ENCODE results near the gene TMEM255B.

Gene TMEM255B

DNA sequence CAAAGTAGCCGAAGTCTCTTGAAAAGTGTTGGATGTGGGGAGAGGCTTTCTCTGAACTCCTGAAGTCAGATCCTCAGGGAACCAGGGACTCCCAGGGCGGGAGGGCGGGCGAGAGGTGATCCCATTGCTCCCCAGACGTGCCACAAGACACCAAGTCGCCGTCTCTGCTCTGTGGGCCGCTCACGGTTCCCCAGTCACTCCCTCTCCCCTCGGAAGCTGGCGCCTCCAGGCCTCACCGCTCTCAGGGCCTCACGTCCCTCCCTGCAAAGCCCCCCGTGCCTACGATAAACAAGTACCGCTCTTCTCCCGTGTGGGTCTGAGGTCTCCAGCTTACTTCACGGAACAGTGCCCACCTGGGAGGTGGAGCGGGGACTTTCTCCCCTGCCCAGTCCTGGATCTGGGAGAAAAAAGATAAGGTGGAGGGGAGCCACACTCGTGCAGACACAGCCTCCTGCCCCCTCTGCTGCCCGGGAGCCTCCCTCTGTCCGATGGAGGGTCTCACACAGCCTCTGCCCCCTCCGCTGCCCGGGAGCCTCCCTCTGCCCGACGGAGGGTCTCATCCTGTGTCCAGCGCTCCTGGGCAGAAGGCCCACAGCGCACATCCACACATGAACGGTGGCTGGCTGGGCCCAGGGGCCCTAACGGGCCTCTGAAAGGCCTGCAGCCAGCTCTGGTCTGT, 54.2 kb downstream of the TMEM255B start:
- ATAC-seq, result no peak
- TF ChIP-seq TOX (CRISPR knock-in tag; IDR thresholded peaks at IDR 0.05; ENCODE audit: borderline replicate concordance), result no peak
- no peak for TF ChIP-seq RARB (CRISPR knock-in tag; IDR thresholded peaks at IDR 0.05)
- TF ChIP-seq ZNF70 (CRISPR knock-in tag; IDR thresholded peaks at IDR 0.05), result no peak
- TF ChIP-seq SNAI2 (CRISPR knock-in tag; IDR thresholded peaks at IDR 0.05), result no peak
- no peak for TF ChIP-seq TCF4 (CRISPR knock-in tag; IDR thresholded peaks at IDR 0.05; ENCODE audit: borderline replicate concordance)
- TF ChIP-seq ZC3H10 (CRISPR knock-in tag; IDR thresholded peaks at IDR 0.05), result no peak
- TF ChIP-seq ARNTL (CRISPR knock-in tag; IDR thresholded peaks at IDR 0.05; ENCODE audit: borderline replicate concordance, low read depth), result no peak
- no peak for TF ChIP-seq GLIS3 (CRISPR knock-in tag; IDR thresholded peaks at IDR 0.05)
- TF ChIP-seq CSDC2 (CRISPR knock-in tag; IDR thresholded peaks at IDR 0.05), result no peak

DNA sequence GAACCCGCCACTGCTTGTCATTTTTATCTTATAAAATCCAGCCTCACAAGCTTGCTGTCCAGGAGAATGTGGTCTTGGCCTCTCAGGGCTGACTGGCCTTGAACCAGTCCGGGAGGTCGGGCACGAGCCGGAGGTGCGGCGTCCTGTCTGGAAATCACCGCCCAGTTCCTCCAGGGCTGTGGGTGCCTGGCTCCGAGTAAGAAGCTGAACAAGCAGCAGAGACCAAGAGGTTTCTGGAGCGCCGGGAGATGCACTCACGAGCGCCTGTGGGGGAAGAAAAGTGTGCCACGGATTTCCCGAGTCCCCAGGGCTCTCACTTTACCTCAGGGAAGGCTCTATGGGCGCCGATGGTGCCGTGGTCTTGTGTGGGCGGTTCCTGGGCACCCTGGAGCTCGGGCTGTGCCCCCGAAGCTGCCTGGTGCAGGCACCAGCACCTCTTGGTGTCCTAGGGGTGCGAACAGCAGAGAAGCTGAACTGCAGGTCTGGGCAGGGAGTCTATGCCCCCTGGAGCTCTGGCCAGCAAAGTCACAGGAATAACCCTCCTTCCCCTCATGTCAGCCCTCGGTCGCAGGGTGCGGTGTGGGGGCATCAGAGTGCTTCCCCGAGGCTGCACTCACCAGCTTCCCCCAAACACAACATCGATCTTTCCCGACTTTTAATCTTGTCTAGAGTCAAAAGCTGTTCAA, 54.9 kb downstream of the TMEM255B start:
- ATAC-seq, result 0 out of 3 replicates have a peak, but pooled peaks have one; percentile 7
- TF ChIP-seq BACH2 (CRISPR knock-in tag; IDR thresholded peaks at IDR 0.05; ENCODE audit: borderline replicate concordance), result no peak
- no peak for TF ChIP-seq ZNF70 (CRISPR knock-in tag; IDR thresholded peaks at IDR 0.05)
- no peak for TF ChIP-seq PPARA (CRISPR knock-in tag; IDR thresholded peaks at IDR 0.05; ENCODE audit: borderline replicate concordance)
- no peak for TF ChIP-seq ZC3H10 (CRISPR knock-in tag; IDR thresholded peaks at IDR 0.05)
- TF ChIP-seq RARB (CRISPR knock-in tag; IDR thresholded peaks at IDR 0.05), result no peak
- TF ChIP-seq, protein P1, sequence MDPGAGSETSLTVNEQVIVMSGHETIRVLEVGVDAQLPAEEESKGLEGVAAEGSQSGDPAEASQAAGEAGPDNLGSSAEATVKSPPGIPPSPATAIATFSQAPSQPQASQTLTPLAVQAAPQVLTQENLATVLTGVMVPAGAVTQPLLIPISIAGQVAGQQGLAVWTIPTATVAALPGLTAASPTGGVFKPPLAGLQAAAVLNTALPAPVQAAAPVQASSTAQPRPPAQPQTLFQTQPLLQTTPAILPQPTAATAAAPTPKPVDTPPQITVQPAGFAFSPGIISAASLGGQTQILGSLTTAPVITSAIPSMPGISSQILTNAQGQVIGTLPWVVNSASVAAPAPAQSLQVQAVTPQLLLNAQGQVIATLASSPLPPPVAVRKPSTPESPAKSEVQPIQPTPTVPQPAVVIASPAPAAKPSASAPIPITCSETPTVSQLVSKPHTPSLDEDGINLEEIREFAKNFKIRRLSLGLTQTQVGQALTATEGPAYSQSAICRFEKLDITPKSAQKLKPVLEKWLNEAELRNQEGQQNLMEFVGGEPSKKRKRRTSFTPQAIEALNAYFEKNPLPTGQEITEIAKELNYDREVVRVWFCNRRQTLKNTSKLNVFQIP (CRISPR knock-in tag; IDR thresholded peaks at IDR 0.05; ENCODE audit: borderline replicate concordance, low read depth), result no peak
- no peak for TF ChIP-seq ZFP3 (CRISPR knock-in tag; IDR thresholded peaks at IDR 0.05)
- TF ChIP-seq CSDC2 (CRISPR knock-in tag; IDR thresholded peaks at IDR 0.05), result no peak
- TF ChIP-seq, protein P2, sequence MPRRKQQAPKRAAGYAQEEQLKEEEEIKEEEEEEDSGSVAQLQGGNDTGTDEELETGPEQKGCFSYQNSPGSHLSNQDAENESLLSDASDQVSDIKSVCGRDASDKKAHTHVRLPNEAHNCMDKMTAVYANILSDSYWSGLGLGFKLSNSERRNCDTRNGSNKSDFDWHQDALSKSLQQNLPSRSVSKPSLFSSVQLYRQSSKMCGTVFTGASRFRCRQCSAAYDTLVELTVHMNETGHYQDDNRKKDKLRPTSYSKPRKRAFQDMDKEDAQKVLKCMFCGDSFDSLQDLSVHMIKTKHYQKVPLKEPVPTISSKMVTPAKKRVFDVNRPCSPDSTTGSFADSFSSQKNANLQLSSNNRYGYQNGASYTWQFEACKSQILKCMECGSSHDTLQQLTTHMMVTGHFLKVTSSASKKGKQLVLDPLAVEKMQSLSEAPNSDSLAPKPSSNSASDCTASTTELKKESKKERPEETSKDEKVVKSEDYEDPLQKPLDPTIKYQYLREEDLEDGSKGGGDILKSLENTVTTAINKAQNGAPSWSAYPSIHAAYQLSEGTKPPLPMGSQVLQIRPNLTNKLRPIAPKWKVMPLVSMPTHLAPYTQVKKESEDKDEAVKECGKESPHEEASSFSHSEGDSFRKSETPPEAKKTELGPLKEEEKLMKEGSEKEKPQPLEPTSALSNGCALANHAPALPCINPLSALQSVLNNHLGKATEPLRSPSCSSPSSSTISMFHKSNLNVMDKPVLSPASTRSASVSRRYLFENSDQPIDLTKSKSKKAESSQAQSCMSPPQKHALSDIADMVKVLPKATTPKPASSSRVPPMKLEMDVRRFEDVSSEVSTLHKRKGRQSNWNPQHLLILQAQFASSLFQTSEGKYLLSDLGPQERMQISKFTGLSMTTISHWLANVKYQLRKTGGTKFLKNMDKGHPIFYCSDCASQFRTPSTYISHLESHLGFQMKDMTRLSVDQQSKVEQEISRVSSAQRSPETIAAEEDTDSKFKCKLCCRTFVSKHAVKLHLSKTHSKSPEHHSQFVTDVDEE (CRISPR knock-in tag; IDR thresholded peaks at IDR 0.05), result no peak
- TF ChIP-seq ZFP30 (CRISPR knock-in tag; IDR thresholded peaks at IDR 0.05), result no peak
- TF ChIP-seq TCF4 (CRISPR knock-in tag; IDR thresholded peaks at IDR 0.05; ENCODE audit: borderline replicate concordance), result no peak

DNA sequence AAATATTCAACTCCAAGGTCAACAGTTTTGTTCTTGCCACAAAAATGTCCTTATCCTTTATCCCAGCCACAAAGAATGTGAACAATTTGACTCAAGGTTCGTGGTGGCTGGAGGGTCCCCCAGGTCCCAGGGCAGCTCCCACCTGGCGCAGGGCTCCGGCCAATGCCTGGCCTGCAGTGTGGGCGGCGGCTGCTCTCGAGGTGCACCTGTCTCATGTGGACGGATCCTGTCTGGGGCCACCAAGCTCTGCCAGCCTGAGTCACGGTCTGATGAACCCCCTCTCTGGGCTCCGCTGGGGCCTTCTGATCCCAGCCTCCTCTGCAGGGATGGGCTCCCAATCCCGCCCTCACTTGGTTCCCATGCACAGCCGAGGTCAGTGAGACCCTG, 55.4 kb downstream of the TMEM255B start:
- peak; percentile 7; the same call in 1 of the 3 replicates for ATAC-seq
- no peak for TF ChIP-seq TCF4 (CRISPR knock-in tag; IDR thresholded peaks at IDR 0.05; ENCODE audit: borderline replicate concordance)
- no peak for TF ChIP-seq ESRRG (CRISPR knock-in tag; IDR thresholded peaks at IDR 0.05)
- TF ChIP-seq, protein P3, sequence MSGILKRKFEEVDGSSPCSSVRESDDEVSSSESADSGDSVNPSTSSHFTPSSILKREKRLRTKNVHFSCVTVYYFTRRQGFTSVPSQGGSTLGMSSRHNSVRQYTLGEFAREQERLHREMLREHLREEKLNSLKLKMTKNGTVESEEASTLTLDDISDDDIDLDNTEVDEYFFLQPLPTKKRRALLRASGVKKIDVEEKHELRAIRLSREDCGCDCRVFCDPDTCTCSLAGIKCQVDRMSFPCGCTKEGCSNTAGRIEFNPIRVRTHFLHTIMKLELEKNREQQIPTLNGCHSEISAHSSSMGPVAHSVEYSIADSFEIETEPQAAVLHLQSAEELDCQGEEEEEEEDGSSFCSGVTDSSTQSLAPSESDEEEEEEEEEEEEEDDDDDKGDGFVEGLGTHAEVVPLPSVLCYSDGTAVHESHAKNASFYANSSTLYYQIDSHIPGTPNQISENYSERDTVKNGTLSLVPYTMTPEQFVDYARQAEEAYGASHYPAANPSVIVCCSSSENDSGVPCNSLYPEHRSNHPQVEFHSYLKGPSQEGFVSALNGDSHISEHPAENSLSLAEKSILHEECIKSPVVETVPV (CRISPR knock-in tag; IDR thresholded peaks at IDR 0.05), result no peak
- no peak for TF ChIP-seq ZC3H10 (CRISPR knock-in tag; IDR thresholded peaks at IDR 0.05)
- no peak for TF ChIP-seq ZNF70 (CRISPR knock-in tag; IDR thresholded peaks at IDR 0.05)
- TF ChIP-seq, protein P1 (CRISPR knock-in tag; IDR thresholded peaks at IDR 0.05; ENCODE audit: borderline replicate concordance, low read depth), result no peak
- no peak for TF ChIP-seq RARB (CRISPR knock-in tag; IDR thresholded peaks at IDR 0.05)
- TF ChIP-seq ZFP3 (CRISPR knock-in tag; IDR thresholded peaks at IDR 0.05), result no peak
- TF ChIP-seq, protein P4, sequence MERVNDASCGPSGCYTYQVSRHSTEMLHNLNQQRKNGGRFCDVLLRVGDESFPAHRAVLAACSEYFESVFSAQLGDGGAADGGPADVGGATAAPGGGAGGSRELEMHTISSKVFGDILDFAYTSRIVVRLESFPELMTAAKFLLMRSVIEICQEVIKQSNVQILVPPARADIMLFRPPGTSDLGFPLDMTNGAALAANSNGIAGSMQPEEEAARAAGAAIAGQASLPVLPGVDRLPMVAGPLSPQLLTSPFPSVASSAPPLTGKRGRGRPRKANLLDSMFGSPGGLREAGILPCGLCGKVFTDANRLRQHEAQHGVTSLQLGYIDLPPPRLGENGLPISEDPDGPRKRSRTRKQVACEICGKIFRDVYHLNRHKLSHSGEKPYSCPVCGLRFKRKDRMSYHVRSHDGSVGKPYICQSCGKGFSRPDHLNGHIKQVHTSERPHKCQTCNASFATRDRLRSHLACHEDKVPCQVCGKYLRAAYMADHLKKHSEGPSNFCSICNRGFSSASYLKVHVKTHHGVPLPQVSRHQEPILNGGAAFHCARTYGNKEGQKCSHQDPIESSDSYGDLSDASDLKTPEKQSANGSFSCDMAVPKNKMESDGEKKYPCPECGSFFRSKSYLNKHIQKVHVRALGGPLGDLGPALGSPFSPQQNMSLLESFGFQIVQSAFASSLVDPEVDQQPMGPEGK (CRISPR knock-in tag; IDR thresholded peaks at IDR 0.05; ENCODE audit: borderline replicate concordance), result no peak
- no peak for TF ChIP-seq GLIS3 (CRISPR knock-in tag; IDR thresholded peaks at IDR 0.05)
- TF ChIP-seq, protein P5, sequence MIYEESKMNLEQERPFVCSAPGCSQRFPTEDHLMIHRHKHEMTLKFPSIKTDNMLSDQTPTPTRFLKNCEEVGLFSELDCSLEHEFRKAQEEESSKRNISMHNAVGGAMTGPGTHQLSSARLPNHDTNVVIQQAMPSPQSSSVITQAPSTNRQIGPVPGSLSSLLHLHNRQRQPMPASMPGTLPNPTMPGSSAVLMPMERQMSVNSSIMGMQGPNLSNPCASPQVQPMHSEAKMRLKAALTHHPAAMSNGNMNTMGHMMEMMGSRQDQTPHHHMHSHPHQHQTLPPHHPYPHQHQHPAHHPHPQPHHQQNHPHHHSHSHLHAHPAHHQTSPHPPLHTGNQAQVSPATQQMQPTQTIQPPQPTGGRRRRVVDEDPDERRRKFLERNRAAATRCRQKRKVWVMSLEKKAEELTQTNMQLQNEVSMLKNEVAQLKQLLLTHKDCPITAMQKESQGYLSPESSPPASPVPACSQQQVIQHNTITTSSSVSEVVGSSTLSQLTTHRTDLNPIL (CRISPR knock-in tag; IDR thresholded peaks at IDR 0.05; ENCODE audit: low read depth), result no peak
- TF ChIP-seq ISL1 (CRISPR knock-in tag; IDR thresholded peaks at IDR 0.05), result no peak
- TF ChIP-seq BACH2 (CRISPR knock-in tag; IDR thresholded peaks at IDR 0.05; ENCODE audit: borderline replicate concordance), result no peak
- no peak for TF ChIP-seq ZNF565 (CRISPR knock-in tag; conservative IDR thresholded peaks at IDR 0.05; ENCODE audit: low read depth)
- no peak for TF ChIP-seq CSDC2 (CRISPR knock-in tag; IDR thresholded peaks at IDR 0.05)
- TF ChIP-seq TOX (CRISPR knock-in tag; IDR thresholded peaks at IDR 0.05; ENCODE audit: borderline replicate concordance), result no peak
- no peak for TF ChIP-seq PPARA (CRISPR knock-in tag; IDR thresholded peaks at IDR 0.05; ENCODE audit: borderline replicate concordance)
